ENCODE data around the gene TOR1B.

Gene TOR1B

DNA sequence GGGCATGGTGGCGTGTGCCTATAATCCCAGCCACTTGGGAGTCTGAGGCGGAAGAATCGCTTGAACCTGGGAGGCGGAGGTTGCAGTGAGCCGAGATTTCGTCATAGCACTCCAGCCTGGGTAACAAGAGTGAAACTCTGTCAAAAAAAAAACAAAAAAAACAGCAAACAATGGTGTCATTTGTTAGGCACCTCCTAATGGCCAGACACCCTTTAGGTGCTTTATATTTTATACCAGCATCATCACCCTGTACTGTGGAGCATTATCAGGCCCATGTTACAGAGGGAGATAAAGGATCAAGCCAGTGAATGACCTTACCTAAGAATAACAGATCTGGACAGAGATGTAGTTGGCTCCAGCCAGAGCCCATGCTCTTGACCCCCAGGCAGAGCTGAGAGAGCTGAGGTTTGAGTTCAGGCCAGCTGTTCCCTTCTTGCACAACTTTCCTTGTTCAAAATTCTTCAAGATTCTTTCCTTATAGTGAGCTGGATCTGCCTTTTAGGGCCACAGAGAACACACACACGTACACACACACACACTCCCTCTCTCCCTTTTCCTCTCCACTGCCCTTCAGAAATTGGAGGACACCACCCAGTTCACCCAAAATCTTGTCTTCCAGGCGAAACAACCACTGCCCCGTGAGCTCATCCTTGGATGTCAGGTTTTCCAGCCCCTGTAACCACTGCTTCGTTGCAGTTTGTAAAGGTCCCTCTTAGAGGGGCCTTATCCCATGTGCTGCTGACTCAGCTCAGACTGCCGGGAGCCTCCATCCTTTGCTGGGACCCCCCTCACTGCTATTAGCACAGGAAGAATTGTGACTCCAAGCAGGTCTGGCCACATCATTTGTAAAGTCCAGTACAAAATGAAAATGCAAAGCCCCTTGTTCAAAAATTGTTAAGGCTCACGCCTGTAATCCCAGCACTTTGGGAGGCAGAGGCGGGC lies 39.7 kb upstream of the TOR1B start:
- Histone ChIP-seq H3F3A (ENCODE audit: control insufficient read depth, insufficient read depth) (no peaks in the 10 kb centered on the region), H3K4me2 (ENCODE audit: low read length) (no peak overlapping the region), H3K79me2 (ENCODE audit: control insufficient read depth, low read length) (no peaks in the 10 kb centered on the region), H3K36me3 (ENCODE audit: control insufficient read depth, low read length) (no peaks in the 10 kb centered on the region), H3K27ac (ENCODE audit: low read depth, low read length) (no peak overlapping the region), H4K20me1 (ENCODE audit: control insufficient read depth, insufficient read depth, low read depth, low read length) (no peaks in the 10 kb centered on the region), H3K9me3 (ENCODE audit: control insufficient read depth, insufficient read depth, low read length) (no peaks in the 10 kb centered on the region), H3K4me1 (ENCODE audit: control insufficient read depth, low read length) (no peaks in the 10 kb centered on the region), H3K4me3 (ENCODE audit: low read length) (no peak overlapping the region), H3K27me3 (ENCODE audit: control insufficient read depth, low read length) (peaks cover 8% of the 10 kb centered on the region), H3K9me2 (replicated peaks; ENCODE audit: control insufficient read depth, low read length) (no peaks in the 10 kb centered on the region)
- TF ChIP-seq, protein P1, sequence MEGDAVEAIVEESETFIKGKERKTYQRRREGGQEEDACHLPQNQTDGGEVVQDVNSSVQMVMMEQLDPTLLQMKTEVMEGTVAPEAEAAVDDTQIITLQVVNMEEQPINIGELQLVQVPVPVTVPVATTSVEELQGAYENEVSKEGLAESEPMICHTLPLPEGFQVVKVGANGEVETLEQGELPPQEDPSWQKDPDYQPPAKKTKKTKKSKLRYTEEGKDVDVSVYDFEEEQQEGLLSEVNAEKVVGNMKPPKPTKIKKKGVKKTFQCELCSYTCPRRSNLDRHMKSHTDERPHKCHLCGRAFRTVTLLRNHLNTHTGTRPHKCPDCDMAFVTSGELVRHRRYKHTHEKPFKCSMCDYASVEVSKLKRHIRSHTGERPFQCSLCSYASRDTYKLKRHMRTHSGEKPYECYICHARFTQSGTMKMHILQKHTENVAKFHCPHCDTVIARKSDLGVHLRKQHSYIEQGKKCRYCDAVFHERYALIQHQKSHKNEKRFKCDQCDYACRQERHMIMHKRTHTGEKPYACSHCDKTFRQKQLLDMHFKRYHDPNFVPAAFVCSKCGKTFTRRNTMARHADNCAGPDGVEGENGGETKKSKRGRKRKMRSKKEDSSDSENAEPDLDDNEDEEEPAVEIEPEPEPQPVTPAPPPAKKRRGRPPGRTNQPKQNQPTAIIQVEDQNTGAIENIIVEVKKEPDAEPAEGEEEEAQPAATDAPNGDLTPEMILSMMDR (IDR thresholded peaks at IDR 0.05; ENCODE audit: low read depth, low read length, poor library complexity, severe bottlenecking) = no peak
- TF ChIP-seq EZH2phosphoT487 (IDR thresholded peaks at IDR 0.05; ENCODE audit: borderline replicate concordance, low read length) = no peak

DNA sequence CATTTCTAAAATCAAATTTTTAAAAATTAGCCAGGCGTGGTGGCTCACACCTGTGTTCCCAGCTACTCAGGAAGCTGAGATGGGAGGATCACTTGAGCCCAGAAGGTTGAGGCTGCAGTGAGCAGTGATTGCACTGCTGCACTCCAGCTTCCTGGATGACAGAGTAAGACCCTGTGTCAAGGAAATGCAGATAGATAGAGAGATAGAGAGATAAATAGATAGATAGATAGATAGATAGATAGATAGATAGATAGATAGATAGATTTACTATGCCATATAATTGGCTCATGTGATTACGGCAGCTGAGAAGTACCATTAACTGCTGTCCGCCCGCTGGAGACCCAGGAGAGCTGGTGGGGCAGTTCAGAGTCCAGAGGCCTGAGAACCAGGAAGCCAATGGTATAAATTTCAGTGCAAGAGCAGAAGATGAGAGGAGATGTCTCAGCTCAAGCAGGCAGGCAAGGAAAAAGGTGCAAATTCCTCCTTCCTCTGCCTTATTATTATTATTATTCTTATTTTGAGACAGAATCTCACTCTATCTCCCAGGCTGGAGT lies 37.1 kb upstream of the TOR1B start:
- Histone ChIP-seq H3K9me2 (replicated peaks; ENCODE audit: control insufficient read depth, low read length) (no peaks in the 10 kb centered on the region), H3F3A (ENCODE audit: control insufficient read depth, insufficient read depth) (no peaks in the 10 kb centered on the region), H3K9me3 (ENCODE audit: control insufficient read depth, insufficient read depth, low read length) (no peaks in the 10 kb centered on the region), H3K4me1 (ENCODE audit: control insufficient read depth, low read length) (no peaks in the 10 kb centered on the region), H3K79me2 (ENCODE audit: control insufficient read depth, low read length) (no peaks in the 10 kb centered on the region), H3K36me3 (ENCODE audit: control insufficient read depth, low read length) (no peaks in the 10 kb centered on the region), H3K4me3 (ENCODE audit: low read length) (no peak overlapping the region), H3K27ac (ENCODE audit: low read depth, low read length) (no peak overlapping the region), H3K27me3 (ENCODE audit: control insufficient read depth, low read length) (peaks cover 11% of the 10 kb centered on the region), H3K4me2 (ENCODE audit: low read length) (no peak overlapping the region), H4K20me1 (ENCODE audit: control insufficient read depth, insufficient read depth, low read depth, low read length) (no peaks in the 10 kb centered on the region)
- TF ChIP-seq EZH2phosphoT487 (IDR thresholded peaks at IDR 0.05; ENCODE audit: borderline replicate concordance, low read length) = no peak
- TF ChIP-seq, protein P1 (IDR thresholded peaks at IDR 0.05; ENCODE audit: low read depth, low read length, poor library complexity, severe bottlenecking) = no peak

DNA sequence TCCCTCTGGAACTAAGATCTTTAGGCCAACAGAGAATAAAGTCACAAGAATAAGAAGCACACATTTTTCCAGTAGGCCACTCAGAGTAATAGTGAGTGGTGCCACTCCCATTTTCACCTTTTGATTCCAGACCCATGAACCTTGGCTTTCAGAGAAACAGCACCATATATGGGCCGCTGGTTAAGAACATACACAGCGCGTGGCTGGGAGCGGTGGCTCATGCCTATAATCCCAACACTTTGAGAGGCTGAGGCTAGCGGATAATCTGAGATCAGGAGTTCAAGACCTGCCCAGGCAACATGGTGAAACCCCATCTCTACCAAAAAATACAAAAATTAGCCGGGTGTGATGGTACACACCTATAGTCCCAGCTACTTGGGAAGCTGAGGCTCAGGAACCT lies 34.5 kb upstream of the TOR1B start:
- Histone ChIP-seq H3K4me1 (ENCODE audit: control insufficient read depth, low read length) (no peaks in the 10 kb centered on the region), H3K9me2 (replicated peaks; ENCODE audit: control insufficient read depth, low read length) (no peaks in the 10 kb centered on the region), H3K4me3 (ENCODE audit: low read length) (no peak overlapping the region), H3K36me3 (ENCODE audit: control insufficient read depth, low read length) (no peaks in the 10 kb centered on the region), H3K27me3 (ENCODE audit: control insufficient read depth, low read length) (peaks cover 2% of the 10 kb centered on the region; the same call in 1 of the 2 replicates), H3K9me3 (ENCODE audit: control insufficient read depth, insufficient read depth, low read length) (no peaks in the 10 kb centered on the region), H3K27ac (ENCODE audit: low read depth, low read length) (no peak overlapping the region), H3K4me2 (ENCODE audit: low read length) (no peak overlapping the region), H3K79me2 (ENCODE audit: control insufficient read depth, low read length) (no peaks in the 10 kb centered on the region), H4K20me1 (ENCODE audit: control insufficient read depth, insufficient read depth, low read depth, low read length) (no peaks in the 10 kb centered on the region), H3F3A (ENCODE audit: control insufficient read depth, insufficient read depth) (no peaks in the 10 kb centered on the region)
- no peak for TF ChIP-seq EZH2phosphoT487 (IDR thresholded peaks at IDR 0.05; ENCODE audit: borderline replicate concordance, low read length)
- TF ChIP-seq, protein P1 (IDR thresholded peaks at IDR 0.05; ENCODE audit: low read depth, low read length, poor library complexity, severe bottlenecking) = no peak

Data from DOHH2 (cell line).